Fibroblast of skin of left biceps (primary cell): ENCODE results near the gene OMD.

ENCODE experiments used
- DNase-seq, 2 experiments: peaks; one replicate each; pipeline ENCODE4 v3.0.0-alpha.2; 2013; ENCODE audit warnings: low read depth in 2 of 2

OMD gene

DNA sequence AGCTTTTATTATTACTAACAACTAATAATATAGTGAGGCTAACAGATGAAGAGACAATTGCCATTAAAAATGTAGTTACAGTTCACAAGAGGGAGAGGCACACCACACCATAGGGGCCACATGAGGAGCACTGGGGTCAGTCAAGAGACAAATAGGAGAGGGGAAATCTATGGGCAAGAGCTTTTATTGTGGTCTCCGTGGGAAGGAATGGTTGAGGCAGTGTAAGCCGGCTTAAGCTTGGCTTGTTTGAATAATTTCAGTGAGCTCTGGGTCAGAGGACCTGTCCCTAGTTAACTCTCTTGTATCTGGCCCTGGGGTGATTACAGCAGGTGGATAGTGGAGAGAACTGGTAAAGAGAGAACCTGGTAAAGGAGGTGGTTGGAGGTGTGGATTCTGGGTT, 55.2 kb downstream of the OMD start:
- DNase-seq: no peak
